Measurements from ENCODE around the gene DLG2.

DNA sequence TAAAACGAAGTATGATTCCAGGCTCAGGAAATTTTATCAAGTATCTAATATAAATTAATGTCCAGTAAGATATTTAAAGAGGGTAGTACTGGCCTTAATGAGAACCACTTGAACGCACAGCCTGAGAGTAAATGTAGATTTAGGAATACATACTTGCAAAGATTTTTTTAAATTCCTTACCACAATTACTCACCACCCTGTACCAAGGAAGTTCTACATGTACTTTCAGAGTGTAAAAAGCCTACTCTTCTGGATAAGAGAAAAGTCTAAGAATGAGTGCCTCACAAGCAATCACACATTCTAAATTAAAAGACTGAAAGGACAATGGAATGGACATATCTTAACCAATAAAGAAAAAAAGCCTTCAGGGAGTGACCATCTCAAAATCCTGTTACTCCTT is 697.4 kb downstream of the DLG2 start:
- TF ChIP-seq, protein P1, sequence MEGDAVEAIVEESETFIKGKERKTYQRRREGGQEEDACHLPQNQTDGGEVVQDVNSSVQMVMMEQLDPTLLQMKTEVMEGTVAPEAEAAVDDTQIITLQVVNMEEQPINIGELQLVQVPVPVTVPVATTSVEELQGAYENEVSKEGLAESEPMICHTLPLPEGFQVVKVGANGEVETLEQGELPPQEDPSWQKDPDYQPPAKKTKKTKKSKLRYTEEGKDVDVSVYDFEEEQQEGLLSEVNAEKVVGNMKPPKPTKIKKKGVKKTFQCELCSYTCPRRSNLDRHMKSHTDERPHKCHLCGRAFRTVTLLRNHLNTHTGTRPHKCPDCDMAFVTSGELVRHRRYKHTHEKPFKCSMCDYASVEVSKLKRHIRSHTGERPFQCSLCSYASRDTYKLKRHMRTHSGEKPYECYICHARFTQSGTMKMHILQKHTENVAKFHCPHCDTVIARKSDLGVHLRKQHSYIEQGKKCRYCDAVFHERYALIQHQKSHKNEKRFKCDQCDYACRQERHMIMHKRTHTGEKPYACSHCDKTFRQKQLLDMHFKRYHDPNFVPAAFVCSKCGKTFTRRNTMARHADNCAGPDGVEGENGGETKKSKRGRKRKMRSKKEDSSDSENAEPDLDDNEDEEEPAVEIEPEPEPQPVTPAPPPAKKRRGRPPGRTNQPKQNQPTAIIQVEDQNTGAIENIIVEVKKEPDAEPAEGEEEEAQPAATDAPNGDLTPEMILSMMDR (IDR thresholded peaks at IDR 0.05), result no peak
- no peak for TF ChIP-seq POLR2A (IDR thresholded peaks at IDR 0.05)

Measured in tibial nerve (tissue), 3 donors.